Hepatocyte (in vitro differentiated cells): ENCODE measurements around the gene ZNF684. TPM values are rescaled to one million over a fixed set of nuclear protein-coding genes. Genes with fewer than 3 reads are reported as not detected.
"Not testable (repeated sequence)": the region's sequence is repeated elsewhere in the genome, so short reads cannot be mapped to it uniquely, and the experiment has no call there.

Experiments used
- DNase-seq: peaks from one replicate; pipeline ENCODE4 v3.0.0-alpha.2; 2016; ENCODE audit warnings: low spot score
- H2AFZ ChIP-seq: fragments of 200-600 bp; sonication (generic); 2 replicates; pipeline ENCODE4 v1.6.0; 2016; ENCODE audit warnings: antibody characterized with exemption, mild to moderate bottlenecking
- H3K27ac ChIP-seq: fragments of 200-600 bp; sonication (generic); 2 replicates; pipeline ENCODE4 v1.5.1; 2016; ENCODE audit warnings: mild to moderate bottlenecking
- H3K27me3 ChIP-seq: fragments of 200-600 bp; sonication (generic); 2 replicates; pipeline ENCODE4 v1.6.1; 2016
- H3K36me3 ChIP-seq: fragments of 200-600 bp; sonication (generic); replicated peaks from 2 replicates; pipeline ENCODE4 v1.5.1; 2016; ENCODE audit warnings: low read depth; ENCODE audit not compliant: insufficient read depth
- H3K4me1 ChIP-seq: fragments of 200-600 bp; sonication (generic); 2 replicates; pipeline ENCODE4 v1.5.1; 2016; ENCODE audit warnings: mild to moderate bottlenecking, moderate library complexity; ENCODE audit not compliant: insufficient read depth
- H3K4me2 ChIP-seq: fragments of 200-600 bp; sonication (generic); 2 replicates; pipeline ENCODE4 v1.6.0; 2016
- H3K4me3 ChIP-seq: fragments of 200-600 bp; sonication (generic); 2 replicates; pipeline ENCODE4 v1.5.1; 2016; ENCODE audit warnings: mild to moderate bottlenecking
- H3K79me2 ChIP-seq: fragments of 200-600 bp; sonication (generic); 2 replicates; pipeline ENCODE4 v1.6.0; 2017; ENCODE audit warnings: mild to moderate bottlenecking
- H3K9me2 ChIP-seq: fragments of 200-600 bp; sonication (generic); replicated peaks from 2 replicates; pipeline ENCODE4 v1.6.0; 2017; ENCODE audit warnings: mild to moderate bottlenecking; ENCODE audit not compliant: insufficient read depth
- H3K9me3 ChIP-seq: fragments of 200-600 bp; sonication (generic); 2 replicates; pipeline ENCODE4 v1.5.1; 2016; ENCODE audit warnings: low read depth, mild to moderate bottlenecking
- H4K20me1 ChIP-seq: fragments of 200-600 bp; sonication (generic); 2 replicates; pipeline ENCODE4 v1.6.0; 2016; ENCODE audit warnings: mild to moderate bottlenecking; ENCODE audit not compliant: insufficient read depth, poor library complexity, severe bottlenecking
- CTCF ChIP-seq: fragments of 200-600 bp; sonication (generic); IDR thresholded peaks from 2 replicates; pipeline ENCODE4 v1.5.1; 2016; ENCODE audit warnings: antibody characterized with exemption, mild to moderate bottlenecking; ENCODE audit not compliant: poor library complexity
- EZH2 ChIP-seq: fragments of 200-600 bp; sonication (generic); IDR thresholded peaks from 2 replicates; pipeline ENCODE4 v1.6.1; 2016; ENCODE audit warnings: antibody characterized with exemption, mild to moderate bottlenecking, borderline replicate concordance
- EZH2phosphoT487 ChIP-seq: fragments of 200-600 bp; sonication (generic); IDR thresholded peaks from one replicate; pipeline ENCODE4 v1.6.1; 2018; ENCODE audit warnings: antibody characterized with exemption, mild to moderate bottlenecking, low read depth, moderate library complexity; ENCODE audit not compliant: unreplicated experiment, severe bottlenecking
- WGBS: methylation state at CpG from one replicate; pipeline ENCODE4 v1.1.6; 2016; ENCODE audit warnings: low lambda C conversion rate; ENCODE audit errors: missing lambda C conversion rate; 5-methylcytosine and 5-hydroxymethylcytosine counted together
- polyA plus RNA-seq: library from polyadenylated mRNA; unstranded; fragments of >200 nt; fragmentation: Nextera tagmentation; extraction: Ambion mirVana; gene quantifications from 2 replicates; pipeline ENCODE4 v1.2.1, GENCODE V29; 2016
- total RNA-seq: library from RNA; depleted of rRNA; stranded (reverse); fragments of >200 nt; gene quantifications from 2 replicates; pipeline ENCODE4 v1.2.3, GENCODE V29; 2014

Gene ZNF684
- total and polyA plus RNA-seq, 2 experiments from 2014 or later: 1.8 to 5.3 TPM

GRCh38 chr1:40564506-40564905 is 33.1 kb downstream of the ZNF684 start:
- no peaks in the 10 kb centered on the region for H3K79me2 ChIP-seq
- H4K20me1 ChIP-seq: no peaks in the 10 kb centered on the region
- no peaks in the 10 kb centered on the region for H3K36me3 ChIP-seq
- H3K27me3 ChIP-seq: no peaks in the 10 kb centered on the region
- H3K4me2 ChIP-seq: no peak overlapping the region
- no peak for DNase-seq
- no peaks in the 10 kb centered on the region for H3K9me3 ChIP-seq
- TF ChIP-seq EZH2phosphoT487: no peak
- no peak for TF ChIP-seq EZH2
- no peak for TF ChIP-seq CTCF
- no peak overlapping the region for H2AFZ ChIP-seq
- H3K9me2 ChIP-seq: no peaks in the 10 kb centered on the region
- 80% methylated on average over 3 of the region's 3 CpGs for WGBS
- H3K4me1 ChIP-seq: no peaks in the 10 kb centered on the region
- no peak overlapping the region for H3K27ac ChIP-seq
- no peak overlapping the region for H3K4me3 ChIP-seq

- TF ChIP-seq CTCF: no peak
- no peak for TF ChIP-seq EZH2
- TF ChIP-seq EZH2phosphoT487: no peak
- H3K4me1 ChIP-seq: no peaks in the 10 kb centered on the region
- H3K9me3 ChIP-seq: no peaks in the 10 kb centered on the region
- no peaks in the 10 kb centered on the region for H3K27me3 ChIP-seq
- no peak overlapping the region for H3K4me2 ChIP-seq
- H3K27ac ChIP-seq: no peak overlapping the region
- H3K79me2 ChIP-seq: no peaks in the 10 kb centered on the region
- 100% methylated on average over 3 of the region's 3 CpGs for WGBS
- H3K36me3 ChIP-seq: no peaks in the 10 kb centered on the region
- no peak overlapping the region for H2AFZ ChIP-seq
- H3K4me3 ChIP-seq: no peak overlapping the region
- no peaks in the 10 kb centered on the region for H3K9me2 ChIP-seq
- no peaks in the 10 kb centered on the region for H4K20me1 ChIP-seq
- no peak for DNase-seq
These were observed 33.5 kb downstream of the ZNF684 start for GRCh38 chr1:40564913-40565312.

GRCh38 chr1:40567825-40568224 is 36.4 kb downstream of the ZNF684 start:
- Histone ChIP-seq H3K4me3 (no peak overlapping the region), H3K36me3 (no peaks in the 10 kb centered on the region), H3K9me3 (no peaks in the 10 kb centered on the region), H3K27me3 (no peaks in the 10 kb centered on the region), H2AFZ (no peak overlapping the region), H3K4me1 (no peaks in the 10 kb centered on the region), H3K9me2 (no peaks in the 10 kb centered on the region), H4K20me1 (no peaks in the 10 kb centered on the region), H3K27ac (no peak overlapping the region), H3K4me2 (no peak overlapping the region), H3K79me2 (no peaks in the 10 kb centered on the region)
- no peak for DNase-seq
- WGBS: 88% methylated on average over 1 of the region's 1 CpG
- TF ChIP-seq EZH2phosphoT487 (no peak), CTCF (no peak), EZH2 (no peak)

- H4K20me1 ChIP-seq, DNase-seq: not testable (repeated sequence)
- WGBS: 90% methylated on average over 3 of the region's 3 CpGs
These were observed 43.4 kb downstream of the ZNF684 start for GRCh38 chr1:40574805-40575204.

More at GRCh38 chr1:40574805-40575204, 43.4 kb downstream of the ZNF684 start:
- H3K27me3 ChIP-seq, H3K36me3 ChIP-seq, H2AFZ ChIP-seq, H3K4me1 ChIP-seq, H3K9me2 ChIP-seq, H3K4me3 ChIP-seq, H3K4me2 ChIP-seq, H3K79me2 ChIP-seq, H3K27ac ChIP-seq, H3K9me3 ChIP-seq: not testable (repeated sequence)
